NCI-H187 (cell line): ENCODE measurements around the gene GATAD2B.
"Not testable (repeated sequence)": the region's sequence is repeated elsewhere in the genome, so short reads cannot be mapped to it uniquely, and the experiment has no call there.

ENCODE experiments used
- DNase-seq, 2 experiments: peaks; one replicate each; lab custom pipeline; 2025; lab: John Stamatoyannopoulos, UW

Gene GATAD2B

GRCh38 chr1:153778051-153778823 lies 144.5 kb downstream of the GATAD2B start:
- DNase-seq = no peak

DNA sequence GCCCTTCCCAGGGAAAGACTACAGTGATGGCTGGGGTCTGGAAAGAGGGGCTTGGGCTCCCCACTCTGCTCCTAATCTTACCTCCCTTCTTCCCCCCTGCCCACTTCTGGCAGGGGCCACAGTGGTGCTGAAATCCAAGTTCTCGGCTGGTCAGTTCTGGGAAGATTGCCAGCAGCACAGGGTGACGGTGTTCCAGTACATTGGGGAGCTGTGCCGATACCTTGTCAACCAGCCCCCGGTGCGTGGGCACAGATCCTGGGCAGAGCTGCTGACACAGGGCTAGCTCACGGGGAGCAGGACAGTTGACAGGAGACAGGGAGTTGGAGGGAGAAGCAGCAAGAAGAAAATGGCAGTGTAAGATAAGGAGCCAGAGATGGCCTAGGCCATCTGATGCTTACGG lies 145.1 kb downstream of the GATAD2B start:
- no peak for DNase-seq

DNA sequence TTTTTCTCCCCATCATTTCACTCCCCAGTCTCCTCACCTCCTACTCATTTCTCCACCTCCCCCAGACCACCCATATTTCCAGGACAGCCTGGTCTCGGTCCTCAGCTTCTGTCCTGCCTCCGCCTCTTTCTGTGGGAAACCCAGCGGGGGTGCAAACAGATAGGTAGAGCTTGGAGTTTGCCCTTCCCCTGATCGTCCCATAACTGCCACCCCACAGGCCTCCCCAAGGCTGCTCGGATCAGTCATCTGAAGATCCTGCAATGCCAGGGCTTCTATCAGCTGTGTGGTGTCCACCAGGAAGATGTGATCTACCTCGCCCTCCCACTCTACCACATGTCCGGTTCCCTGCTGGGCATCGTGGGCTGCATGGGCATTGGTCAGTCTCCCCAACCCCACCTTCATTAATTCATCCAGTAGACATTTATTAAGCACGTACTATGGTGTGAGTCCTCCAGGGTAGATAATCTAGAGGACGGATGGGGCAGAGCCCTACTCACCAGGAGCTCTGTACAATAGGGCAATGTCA lies 145.9 kb downstream of the GATAD2B start:
- DNase-seq = no peak

- no peak for DNase-seq
Measured at GRCh38 chr1:153776352-153776751, 146.4 kb downstream of the GATAD2B start.

GRCh38 chr1:153775458-153776327 lies 147.1 kb downstream of the GATAD2B start:
- peak; percentile 95 to 96 for DNase-seq

- peak; percentile 73 to 79 for DNase-seq
Measured at GRCh38 chr1:153774780-153775457, 147.9 kb downstream of the GATAD2B start, which contains the start of gene SLC27A3. Gene SLC27A3 (plus strand): TSS chr1:153775407. CDS start chr1:153775498, 91 bp downstream.

DNA sequence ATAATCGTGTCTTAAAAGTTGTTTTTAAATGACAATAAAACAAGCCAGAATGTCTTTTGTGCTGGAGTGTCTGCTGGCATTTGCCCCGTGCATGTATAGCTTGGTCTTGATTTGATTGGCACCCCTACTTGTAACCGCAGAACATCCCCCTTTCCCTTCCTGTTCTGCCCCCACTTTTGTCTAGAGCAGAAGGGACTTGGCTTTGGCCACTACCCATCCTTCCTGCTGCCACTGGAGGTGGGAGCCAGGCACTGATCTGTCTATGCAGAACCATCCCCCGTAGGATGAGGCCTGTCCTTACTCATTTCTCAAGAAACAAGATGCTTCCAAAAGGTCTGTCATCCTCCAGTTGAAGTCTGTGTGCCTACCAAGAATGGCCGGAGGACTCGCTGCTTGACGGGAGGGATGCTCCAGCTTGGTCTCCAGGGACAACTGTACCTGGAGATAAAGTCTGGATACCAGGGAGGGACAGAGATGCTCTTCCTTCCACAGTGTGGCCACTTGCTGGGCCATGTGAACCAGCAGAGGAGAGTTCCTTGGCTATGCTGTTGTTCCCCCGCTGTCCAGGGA lies 148.7 kb downstream of the GATAD2B start:
- no peak for DNase-seq

DNA sequence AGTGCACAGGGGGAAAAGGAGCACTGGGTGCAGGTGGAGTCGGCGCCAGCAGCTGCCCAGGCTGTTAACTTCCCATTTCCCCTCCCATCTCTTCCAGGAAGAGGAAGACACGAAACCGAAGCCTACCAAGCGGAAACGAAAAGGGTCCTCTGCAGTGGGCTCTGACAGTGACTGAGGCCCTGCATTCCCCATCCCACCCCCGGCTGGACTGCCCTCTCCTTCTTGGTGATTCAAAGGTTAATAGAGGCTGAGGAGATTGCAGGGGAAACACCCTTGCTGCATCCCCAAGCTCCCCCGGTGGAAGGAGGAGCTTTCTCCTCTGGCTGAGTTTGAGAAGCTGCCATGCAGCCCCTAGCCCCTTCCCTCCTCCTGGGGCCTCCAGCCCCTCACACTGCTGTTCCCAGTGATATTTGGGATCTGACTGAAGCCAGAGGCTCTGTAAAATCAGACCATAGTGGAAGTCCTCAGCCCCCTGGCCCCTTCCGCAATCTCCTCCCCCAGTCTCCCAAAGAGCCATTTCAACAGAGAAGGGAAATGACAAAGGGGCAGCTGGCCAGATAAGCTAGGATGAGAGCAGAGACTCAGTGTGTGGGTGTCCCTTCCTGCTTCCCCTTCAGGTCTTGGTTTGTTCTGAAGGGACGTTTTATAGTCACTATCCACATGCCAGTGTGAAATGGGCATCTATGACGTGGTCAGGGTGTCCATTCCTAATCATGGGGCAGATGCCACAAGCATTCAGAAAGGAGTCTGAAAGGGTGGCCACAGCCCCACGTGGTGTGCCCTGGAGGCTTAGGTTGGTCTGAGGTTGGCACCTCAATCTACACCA lies 149.5 kb downstream of the GATAD2B start:
- no peak for DNase-seq

DNA sequence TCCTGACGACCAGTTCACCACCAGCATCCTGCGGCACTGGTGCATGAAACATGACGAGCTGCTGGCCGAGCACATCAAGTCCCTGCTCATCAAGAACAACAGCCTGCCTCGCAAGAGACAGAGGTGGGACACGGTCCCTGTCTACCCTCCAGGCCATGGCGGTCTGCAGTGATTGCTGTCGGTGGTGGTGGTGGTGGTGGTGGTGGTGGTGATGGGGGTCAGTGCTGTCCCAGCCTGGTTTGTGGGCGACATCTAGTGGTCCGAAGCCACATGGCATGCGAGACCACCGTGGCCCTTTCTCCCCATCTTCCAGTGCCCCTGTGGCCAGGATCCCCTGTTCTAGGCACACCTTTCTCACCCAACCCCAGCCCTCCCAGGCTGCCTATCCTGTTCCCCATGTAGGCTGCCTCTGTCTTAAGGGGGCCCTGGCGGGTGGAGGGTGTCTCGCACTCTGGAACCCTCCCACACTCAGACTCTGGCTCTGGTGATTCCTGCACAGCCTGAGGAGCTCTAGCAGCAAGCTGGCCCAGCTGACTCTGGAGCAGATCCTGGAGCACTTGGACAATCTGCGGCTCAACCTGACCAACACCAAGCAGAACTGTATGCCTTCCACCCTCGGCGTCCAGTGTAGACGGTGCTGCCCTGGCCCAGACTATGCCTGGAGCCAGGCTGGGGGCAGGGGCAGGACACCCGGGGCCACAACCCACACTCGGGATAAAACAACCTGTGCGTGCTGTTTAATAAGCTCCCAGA lies 150.8 kb downstream of the GATAD2B start:
- DNase-seq = no peak

- DNase-seq = no peak
Measured at GRCh38 chr1:153771261-153771660, 151.5 kb downstream of the GATAD2B start.

DNA sequence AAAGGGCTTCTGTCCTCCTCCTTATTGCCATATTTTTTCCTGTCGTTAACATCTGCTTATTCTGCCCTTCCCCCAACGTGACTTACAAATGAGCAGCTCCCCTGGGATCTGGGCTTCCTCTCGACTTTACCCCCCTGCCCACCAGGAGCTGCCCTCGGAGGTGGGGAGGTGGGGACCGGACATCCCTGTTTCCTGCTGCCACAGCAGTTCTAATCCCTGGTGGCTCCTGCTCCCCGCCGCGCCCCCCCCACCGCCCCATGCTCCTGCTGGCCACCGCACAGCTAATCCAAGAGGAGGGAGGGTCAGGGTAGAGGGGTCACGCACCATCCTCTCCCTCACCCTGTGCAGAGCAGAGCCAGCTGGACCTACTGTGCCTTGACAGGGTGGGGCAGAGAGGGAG lies 152.0 kb downstream of the GATAD2B start:
- DNase-seq = no peak

DNA sequence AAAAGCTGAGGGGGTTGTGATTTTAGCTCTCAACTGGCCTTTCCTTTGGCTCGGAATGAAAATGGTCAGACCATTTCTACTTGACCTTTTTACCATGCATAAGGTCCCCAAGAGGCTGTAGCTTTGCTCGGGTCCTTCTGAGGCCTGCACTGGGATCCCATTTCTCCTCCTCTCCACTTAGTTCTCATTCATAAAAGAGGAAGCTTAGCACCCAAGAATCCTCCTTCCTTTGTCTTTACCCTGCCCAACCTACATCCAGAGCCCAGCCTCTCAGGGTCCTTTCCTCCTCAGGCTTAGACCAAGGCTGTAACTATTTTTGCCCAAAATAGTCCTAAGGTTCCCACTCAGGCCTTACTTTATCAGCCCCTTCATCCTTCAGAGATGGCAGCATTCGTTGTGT lies 153.6 kb downstream of the GATAD2B start:
- DNase-seq = no peak

- no peak for DNase-seq
Measured at GRCh38 chr1:153768316-153769181, 154.2 kb downstream of the GATAD2B start.

DNA sequence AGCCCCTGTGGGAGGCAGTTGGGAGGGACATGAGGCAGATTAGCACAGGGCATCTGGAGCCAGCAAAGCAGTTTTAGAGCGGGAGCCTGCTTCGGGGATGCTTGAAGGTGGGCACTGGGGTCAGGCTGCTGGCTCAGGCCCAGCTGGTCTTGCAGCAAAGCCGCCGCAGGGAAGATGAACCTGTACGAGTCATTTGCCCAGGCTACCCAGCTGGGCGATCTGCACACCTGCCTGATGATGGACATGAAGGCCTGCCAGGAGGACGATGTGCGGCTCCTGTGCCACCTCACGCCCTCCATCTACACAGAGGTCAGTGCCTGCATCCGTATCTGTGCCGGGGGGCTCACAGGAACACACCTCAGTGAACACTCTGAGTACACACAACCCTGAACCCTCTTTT lies 155.3 kb downstream of the GATAD2B start:
- DNase-seq = no peak

GRCh38 chr1:153766663-153767062 lies 156.1 kb downstream of the GATAD2B start:
- not testable (repeated sequence) for DNase-seq

GRCh38 chr1:153764310-153764709 lies 158.5 kb downstream of the GATAD2B start:
- no peak for DNase-seq

DNA sequence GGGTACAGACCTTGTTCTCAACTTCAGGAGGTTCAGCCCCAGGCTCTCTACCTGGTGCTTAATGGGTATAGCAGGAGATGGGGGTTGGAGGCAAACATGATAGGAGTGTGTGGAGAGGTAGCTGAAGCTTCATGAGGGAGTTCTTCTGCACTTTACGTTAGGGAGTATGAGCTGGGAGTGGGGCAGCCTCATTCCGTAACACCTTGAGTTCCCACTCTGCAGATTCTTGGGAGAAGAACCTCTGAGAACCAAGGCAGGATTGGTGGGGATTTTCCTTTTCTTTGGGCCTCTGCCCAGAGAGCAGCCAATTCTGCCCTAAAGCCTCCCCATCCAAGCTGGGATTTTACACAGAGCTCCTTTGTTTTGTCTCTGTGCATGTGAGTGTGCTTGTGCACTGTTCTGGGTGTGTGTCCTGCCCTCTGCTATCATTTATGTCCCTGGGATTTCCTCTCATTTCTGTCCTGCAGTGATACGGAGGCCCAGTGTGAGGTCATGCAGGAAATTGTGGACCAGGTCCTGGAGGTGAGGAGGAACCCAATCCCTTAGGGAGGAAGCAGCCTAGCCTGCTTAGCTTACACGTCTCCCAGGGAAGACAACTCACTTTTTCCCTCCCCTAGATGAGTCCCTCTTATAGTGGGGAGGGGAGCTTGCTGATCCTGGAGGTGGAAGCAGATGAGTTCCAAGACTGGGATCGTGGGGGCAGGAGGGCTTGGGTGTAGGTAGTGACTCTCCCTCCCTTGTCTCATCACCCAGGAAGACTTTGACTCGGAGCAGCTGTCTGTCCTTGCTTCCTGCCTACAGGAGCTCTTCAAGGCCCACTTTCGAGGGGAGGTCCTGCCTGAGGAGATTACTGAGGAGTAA lies 159.2 kb downstream of the GATAD2B start:
- DNase-seq = no peak

GRCh38 chr1:153760440-153760839 lies 162.3 kb downstream of the GATAD2B start:
- no peak for DNase-seq
